ENCODE measurements around the gene IMPG2. TPM values are rescaled to one million over a fixed set of nuclear protein-coding genes. Genes with fewer than 3 reads are reported as not detected.

Gene IMPG2
- polyA plus RNA-seq, 1 donor = 1.8 TPM

DNA sequence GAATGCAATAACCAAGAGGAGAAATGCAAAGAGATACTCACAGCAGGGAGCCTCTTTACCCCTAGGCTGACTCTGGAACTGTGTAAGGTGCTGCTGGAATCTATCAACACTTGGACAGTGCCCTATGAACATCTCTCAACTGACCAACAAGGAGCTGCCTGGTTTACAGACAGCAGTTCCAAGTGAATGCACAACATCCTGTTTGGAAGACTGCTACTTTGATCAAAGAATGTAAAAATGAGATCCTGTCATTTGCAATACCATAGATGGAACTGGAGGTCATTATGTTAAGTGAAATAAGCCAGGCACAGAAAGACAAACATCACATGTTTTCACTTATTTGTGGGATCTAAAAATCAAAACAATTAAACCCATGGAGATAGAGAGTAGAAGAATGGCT is 136.3 kb downstream of the IMPG2 start:
- no peak for DNase-seq (ENCODE audit: low read depth)

DNA sequence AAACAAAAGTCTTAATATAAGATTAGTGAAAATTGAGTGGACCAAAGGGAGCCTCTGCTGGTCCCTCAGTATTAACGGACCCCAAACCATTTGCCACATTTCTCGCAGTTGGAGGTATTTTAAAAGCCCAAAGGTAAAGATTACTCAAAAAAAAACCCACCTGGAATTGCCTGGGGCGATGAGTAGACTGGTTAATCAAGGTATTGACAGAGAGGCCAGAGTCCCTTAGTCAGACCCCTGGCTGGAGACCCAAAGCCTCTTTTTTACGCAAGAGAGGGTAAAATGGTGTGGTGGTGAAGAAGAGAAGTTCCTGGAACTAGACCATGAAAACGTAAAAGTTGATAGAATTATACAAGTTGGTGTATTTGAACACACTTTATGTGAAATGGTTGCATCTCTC is 137.2 kb downstream of the IMPG2 start:
- DNase-seq (ENCODE audit: low read depth) = no peak

DNA sequence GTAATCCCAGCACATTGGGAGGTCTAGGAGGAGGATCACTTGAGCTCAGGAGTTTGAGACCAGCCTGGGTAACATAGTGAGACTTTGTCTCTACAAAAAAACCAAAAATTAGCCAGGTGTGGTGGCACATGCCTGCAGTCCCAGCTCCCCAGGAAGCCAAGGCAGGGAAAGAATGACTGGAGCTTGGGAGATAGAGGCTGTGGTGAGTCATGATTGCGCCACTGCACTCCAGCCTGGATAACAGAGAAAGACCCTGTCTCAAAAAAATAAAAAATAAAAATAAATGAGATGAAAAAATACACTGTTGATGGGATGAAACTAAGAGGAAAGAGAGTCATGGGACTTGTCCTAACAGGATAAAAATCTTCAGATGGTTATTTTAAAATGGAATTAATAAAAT is 137.6 kb downstream of the IMPG2 start:
- no peak for DNase-seq (ENCODE audit: low read depth)

DNA sequence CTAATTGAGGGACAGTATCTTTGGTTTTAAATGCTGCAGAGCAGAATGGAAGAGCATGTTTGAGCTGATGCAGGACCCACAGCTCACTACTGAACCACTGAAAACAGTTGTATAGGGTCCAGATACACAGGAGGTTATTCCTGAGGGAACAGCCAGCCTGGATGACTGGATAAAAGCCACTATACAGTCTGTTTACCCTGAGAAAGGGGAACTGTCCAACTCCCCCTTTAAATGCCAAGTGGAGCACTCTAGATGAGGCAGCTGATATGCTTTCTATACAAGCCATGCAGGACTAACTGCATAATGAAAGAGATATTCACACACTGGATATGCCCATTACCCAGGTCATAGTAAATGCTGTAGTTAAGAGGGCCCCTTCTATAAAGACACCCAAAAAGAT is 138.6 kb downstream of the IMPG2 start:
- DNase-seq (ENCODE audit: low read depth) = no peak

DNA sequence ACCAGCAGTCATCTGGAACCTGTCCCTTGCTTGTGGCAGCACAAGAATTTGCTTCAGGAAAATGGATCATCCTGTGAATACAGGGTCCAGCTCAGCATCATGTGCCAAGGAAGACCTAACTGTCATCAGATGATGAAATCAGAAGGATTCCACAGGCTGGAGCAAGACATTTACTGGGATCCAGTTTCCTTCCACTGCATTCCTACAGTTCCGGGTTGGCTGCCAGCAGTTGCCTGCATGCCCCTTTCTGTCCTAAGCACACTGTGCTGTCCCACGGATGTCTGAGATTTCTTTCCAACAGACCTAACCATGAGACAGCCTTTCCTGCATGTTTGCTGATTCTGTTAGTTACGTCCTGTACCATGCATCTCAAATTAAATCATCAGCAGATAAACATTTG is 140.7 kb downstream of the IMPG2 start:
- no peak for DNase-seq (ENCODE audit: low read depth)

DNA sequence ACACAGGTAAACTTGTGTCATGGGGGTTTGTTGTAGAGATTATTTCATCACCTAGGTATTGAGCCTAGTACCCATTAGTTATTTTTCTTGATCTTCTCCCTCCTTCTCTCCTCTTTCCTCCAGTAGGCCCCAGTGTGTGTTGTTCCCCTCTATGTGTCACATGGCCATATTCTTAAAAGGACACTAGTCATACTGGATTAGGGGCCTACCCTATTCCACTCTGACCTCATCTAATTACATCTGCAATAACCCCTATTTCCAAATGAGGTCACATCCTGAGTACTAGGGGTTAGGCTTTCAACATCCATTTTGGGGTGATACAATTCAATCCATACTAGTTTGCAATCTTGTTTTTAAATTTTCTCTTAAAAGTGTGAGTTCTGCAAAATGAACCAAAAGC is 142.8 kb downstream of the IMPG2 start:
- DNase-seq (ENCODE audit: low read depth) = no peak

Other genes starting within 250 kb of the IMPG2 start
- gene SENP7, start 192.6 kb upstream of the IMPG2 start, polyA plus RNA-seq (ENCODE audit: insufficient read length) = 36.9 TPM
- 21.6 TPM for gene TRMT10C, start 241.3 kb upstream of the IMPG2 start, polyA plus RNA-seq (ENCODE audit: insufficient read length)